Neural cell (in vitro differentiated cells): ENCODE data around the gene TSPAN31. TPM values are rescaled to one million over a fixed set of nuclear protein-coding genes. Genes with fewer than 3 reads are reported as not detected.

ENCODE experiments used
- H2AFZ ChIP-seq: fragments of 200-600, 300-800 bp; sonication (generic), shearing (Covaris generic); 2 replicates; pipeline ENCODE4 v1.6.0; 2014; ENCODE audit warnings: low read depth, mild to moderate bottlenecking, antibody characterized with exemption, low read length, moderate library complexity
- H3F3A ChIP-seq: fragments of 200-600 bp; shearing (Covaris generic); 2 replicates; pipeline ENCODE4 v1.6.1; 2016; ENCODE audit warnings: mild to moderate bottlenecking, moderate library complexity, mixed read lengths, antibody characterized with exemption, low read length; ENCODE audit not compliant: insufficient read depth, poor library complexity, severe bottlenecking
- H3K27ac ChIP-seq: fragments of 200-600, 300-800 bp; sonication (generic), shearing (Covaris generic); 2 replicates; pipeline ENCODE4 v1.5.1; 2014; ENCODE audit warnings: mild to moderate bottlenecking, low read length, moderate library complexity
- H3K27me3 ChIP-seq: fragments of 300-800, 200-600 bp; sonication (generic), shearing (Covaris generic); 2 replicates; pipeline ENCODE4 v1.6.0; 2014; ENCODE audit warnings: mild to moderate bottlenecking, low read depth, low read length, moderate library complexity; ENCODE audit not compliant: insufficient read depth
- H3K36me3 ChIP-seq: fragments of 300-800, 200-600 bp; sonication (generic), shearing (Covaris generic); 2 replicates; pipeline ENCODE4 v1.5.1; 2014; ENCODE audit warnings: mild to moderate bottlenecking, antibody characterized with exemption, low read length, moderate library complexity; ENCODE audit not compliant: insufficient read depth
- H3K4me2 ChIP-seq: fragments of 300-800, 200-600 bp; sonication (generic), shearing (Covaris generic); 2 replicates; pipeline ENCODE4 v1.6.0; 2014; ENCODE audit warnings: mild to moderate bottlenecking, low read length
- H3K4me3 ChIP-seq: fragments of 300-800, 200-600 bp; sonication (generic), shearing (Covaris generic); 2 replicates; pipeline ENCODE4 v1.5.1; 2014; ENCODE audit warnings: mild to moderate bottlenecking, low read length, moderate library complexity
- H3K79me2 ChIP-seq: fragments of 200-600 bp; shearing (Covaris generic); replicated peaks from 2 replicates; pipeline ENCODE4 v1.6.0; 2014; ENCODE audit warnings: mild to moderate bottlenecking, low read length, moderate library complexity; ENCODE audit not compliant: insufficient read depth
- H3K9ac ChIP-seq: fragments of 300-800, 200-600 bp; sonication (generic), shearing (Covaris generic); 2 replicates; pipeline ENCODE4 v1.6.1; 2016; ENCODE audit warnings: mild to moderate bottlenecking, low read length, mixed read lengths
- H3K9me2 ChIP-seq: fragments of 200-600 bp; shearing (Covaris generic); 2 replicates; pipeline ENCODE4 v1.6.1; 2016; ENCODE audit warnings: mild to moderate bottlenecking, low read length, mixed read lengths; ENCODE audit not compliant: insufficient read depth
- H3K9me3 ChIP-seq: fragments of 200-600, 300-800 bp; sonication (generic), shearing (Covaris generic); 2 replicates; pipeline ENCODE4 v1.6.1; 2016; ENCODE audit warnings: mild to moderate bottlenecking, mixed run types, low read length, moderate library complexity, mixed read lengths
- H4K20me1 ChIP-seq: fragments of 200-600 bp; shearing (Covaris generic); 2 replicates; pipeline ENCODE4 v1.6.1; 2016; ENCODE audit warnings: mild to moderate bottlenecking, mixed run types; ENCODE audit not compliant: insufficient read depth
- CTCF ChIP-seq: fragments of 450-650 bp; IDR thresholded peaks from 2 replicates; pipeline ENCODE4 v1.5.1; 2014; ENCODE audit warnings: antibody characterized with exemption, mild to moderate bottlenecking, moderate library complexity; ENCODE audit not compliant: poor library complexity, severe bottlenecking
- EP300 ChIP-seq: fragments of 450-650 bp; conservative IDR thresholded peaks from 2 replicates; pipeline ENCODE4 v1.6.1; 2014; ENCODE audit warnings: antibody characterized with exemption, mild to moderate bottlenecking, moderate library complexity; ENCODE audit not compliant: poor library complexity, severe bottlenecking
- EZH2 ChIP-seq: fragments of 200-600, 300-800 bp; shearing (Covaris generic), sonication (generic); IDR thresholded peaks from 2 replicates; pipeline ENCODE4 v1.6.1; 2014; ENCODE audit warnings: antibody characterized with exemption, low read length, borderline replicate concordance, mild to moderate bottlenecking; ENCODE audit not compliant: insufficient read depth, poor library complexity, severe bottlenecking
- MXI1 ChIP-seq: fragments of 450-650 bp; conservative IDR thresholded peaks from 2 replicates; pipeline ENCODE4 v1.6.1; 2014; ENCODE audit warnings: antibody characterized with exemption, mild to moderate bottlenecking; ENCODE audit not compliant: poor library complexity, severe bottlenecking
- POLR2AphosphoS5 ChIP-seq: IDR thresholded peaks from 2 replicates; pipeline ENCODE4 v1.6.1; 2012
- RAD21 ChIP-seq: fragments of 450-650 bp; conservative IDR thresholded peaks from 2 replicates; pipeline ENCODE4 v1.6.1; 2014; ENCODE audit warnings: antibody characterized with exemption, mild to moderate bottlenecking, moderate library complexity
- REST ChIP-seq: IDR thresholded peaks from 2 replicates; pipeline ENCODE4 v1.6.1; 2012; ENCODE audit warnings: borderline replicate concordance
- SMC3 ChIP-seq: fragments of 450-650 bp; conservative IDR thresholded peaks from 2 replicates; pipeline ENCODE4 v1.6.1; 2014; ENCODE audit warnings: antibody characterized with exemption, mild to moderate bottlenecking, moderate library complexity; ENCODE audit not compliant: poor library complexity
- TAF1 ChIP-seq: IDR thresholded peaks from 2 replicates; pipeline ENCODE4 v1.6.1; 2012; ENCODE audit warnings: low read depth
- polyA plus RNA-seq: library from polyadenylated mRNA; depleted of rRNA; stranded (reverse); fragments of >200 nt; gene quantifications from 2 replicates; pipeline ENCODE4 v1.2.3, GENCODE V29; 2014

Gene TSPAN31
- polyA plus RNA-seq, 1 donor from 2014 or later: 85.3 TPM

GRCh38 chr12:57766464-57767304 lies 21.8 kb downstream of the TSPAN31 start, which contains the start of gene CYP27B1:
TSS of gene CYP27B1 (minus strand) at chr12:57767078. CDS start at chr12:57767041, 37 bp downstream.
- Histone ChIP-seq H3K4me3 (no peak within 1 kb of the TSS), H3K27me3 (peaks cover 55% of the 10 kb centered on the region), H3K36me3 (no peaks in the 10 kb centered on the region), H3K27ac (no peak within 1 kb of the TSS), H3K9me2 (no peaks in the 10 kb centered on the region), H2AFZ (no peak within 1 kb of the TSS), H3K9me3 (no peaks in the 10 kb centered on the region), H3K79me2 (no peaks in the 10 kb centered on the region), H3K9ac (no peak within 1 kb of the TSS), H3K4me2 (no peak within 1 kb of the TSS), H3F3A (no peaks in the 10 kb centered on the region), H4K20me1 (no peaks in the 10 kb centered on the region)
- no peak for TF ChIP-seq CTCF
- no peak for TF ChIP-seq SMC3
- no peak for TF ChIP-seq POLR2AphosphoS5
- no peak for TF ChIP-seq TAF1
- no peak for TF ChIP-seq EP300
- no peak for TF ChIP-seq RAD21
- no peak for TF ChIP-seq MXI1
- TF ChIP-seq REST: no peak
- no peak for TF ChIP-seq EZH2

GRCh38 chr12:57767305-57767698 lies 22.5 kb downstream of the TSPAN31 start:
- Histone ChIP-seq H3K9me2 (no peaks in the 10 kb centered on the region), H3K4me2 (no peak overlapping the region), H2AFZ (no peak overlapping the region), H3K4me3 (no peak overlapping the region), H3K36me3 (no peaks in the 10 kb centered on the region), H3F3A (no peaks in the 10 kb centered on the region), H4K20me1 (no peaks in the 10 kb centered on the region), H3K79me2 (no peaks in the 10 kb centered on the region), H3K27me3 (peaks cover 55% of the 10 kb centered on the region), H3K27ac (no peak overlapping the region), H3K9me3 (no peaks in the 10 kb centered on the region), H3K9ac (no peak overlapping the region)
- no peak for TF ChIP-seq POLR2AphosphoS5
- no peak for TF ChIP-seq RAD21
